ENCODE results near the gene SULF2.

Gene SULF2

GRCh38 chr20:47735412-47736400 lies 49.6 kb downstream of the SULF2 start:
- no peak for DNase-seq

GRCh38 chr20:47734870-47735269 lies 50.4 kb downstream of the SULF2 start:
- no peak for DNase-seq

- no peak for DNase-seq
Measured at GRCh38 chr20:47733892-47734291, 51.4 kb downstream of the SULF2 start.

GRCh38 chr20:47730744-47731143 lies 54.5 kb downstream of the SULF2 start:
- DNase-seq, result no peak

GRCh38 chr20:47729472-47729871 lies 55.8 kb downstream of the SULF2 start:
- no peak for DNase-seq

GRCh38 chr20:47727909-47728361 lies 57.3 kb downstream of the SULF2 start:
- DNase-seq, result no peak

- no peak for DNase-seq
Measured at GRCh38 chr20:47727170-47727880, 58.0 kb downstream of the SULF2 start.

- DNase-seq, result no peak
Measured at GRCh38 chr20:47726632-47727031, 58.6 kb downstream of the SULF2 start.

GRCh38 chr20:47725248-47725973 lies 59.9 kb downstream of the SULF2 start:
- peak; percentile 55 for DNase-seq

- no peak for DNase-seq
Measured at GRCh38 chr20:47724910-47725247, 60.4 kb downstream of the SULF2 start.

GRCh38 chr20:47724396-47724795 lies 60.9 kb downstream of the SULF2 start:
- DNase-seq, result no peak

- DNase-seq, result no peak
Measured at GRCh38 chr20:47723322-47723721, 62.0 kb downstream of the SULF2 start.

GRCh38 chr20:47720636-47721427 lies 64.4 kb downstream of the SULF2 start:
- DNase-seq, result no peak

GRCh38 chr20:47719625-47720024 lies 65.7 kb downstream of the SULF2 start:
- DNase-seq, result peak; percentile 94

GRCh38 chr20:47719211-47719610 lies 66.1 kb downstream of the SULF2 start:
- no peak for DNase-seq

- DNase-seq, result no peak
Measured at GRCh38 chr20:47718398-47718797, 66.9 kb downstream of the SULF2 start.

GRCh38 chr20:47717421-47717820 lies 67.9 kb downstream of the SULF2 start:
- DNase-seq, result no peak

- DNase-seq, result no peak
Measured at GRCh38 chr20:47713878-47714450, 71.3 kb downstream of the SULF2 start.

GRCh38 chr20:47713163-47713562 lies 72.1 kb downstream of the SULF2 start:
- DNase-seq, result no peak

GRCh38 chr20:47711046-47711752 lies 74.1 kb downstream of the SULF2 start:
- DNase-seq, result peak; percentile 9

GRCh38 chr20:47710665-47711045 lies 74.6 kb downstream of the SULF2 start:
- no peak for DNase-seq

Measured in NCI-H524 treated with DMSO at 0.1 percent for 48 hours (cell line).